ENCODE measurements around the gene DENND6B.

The DENND6B gene

GRCh38 chr22:50259302-50259701 lies 67.5 kb downstream of the DENND6B start:
- no peak for DNase-seq (ENCODE audit: low read depth in 1 of 2, low spot score in 1 of 2)
